Right renal pelvis (tissue), 4 donors: ENCODE results near the gene SLC66A2. TPM values are rescaled to one million over a fixed set of nuclear protein-coding genes. Genes with fewer than 3 reads are reported as not detected.
"Not testable (repeated sequence)": the region's sequence is repeated elsewhere in the genome, so short reads cannot be mapped to it uniquely, and the experiment has no call there.

ENCODE experiments used
- DNase-seq, 4 donors: peaks; one replicate each; pipeline ENCODE4 v3.0.0-alpha.2; 2013; ENCODE audit warnings: low read depth in 4 of 4, low spot score in 3 of 4, missing footprints in 1 of 4
- polyA plus RNA-seq, 4 donors: library from polyadenylated mRNA; unstranded; fragments of 120-200 nt; gene quantifications; one replicate each; pipeline ENCODE4 v1.2.1, GENCODE V29; 2013; ENCODE audit not compliant: insufficient read length in 4 of 4

Gene SLC66A2
- polyA plus RNA-seq, 4 donors: 21.1 to 36.1 (median 26.5) TPM

DNA sequence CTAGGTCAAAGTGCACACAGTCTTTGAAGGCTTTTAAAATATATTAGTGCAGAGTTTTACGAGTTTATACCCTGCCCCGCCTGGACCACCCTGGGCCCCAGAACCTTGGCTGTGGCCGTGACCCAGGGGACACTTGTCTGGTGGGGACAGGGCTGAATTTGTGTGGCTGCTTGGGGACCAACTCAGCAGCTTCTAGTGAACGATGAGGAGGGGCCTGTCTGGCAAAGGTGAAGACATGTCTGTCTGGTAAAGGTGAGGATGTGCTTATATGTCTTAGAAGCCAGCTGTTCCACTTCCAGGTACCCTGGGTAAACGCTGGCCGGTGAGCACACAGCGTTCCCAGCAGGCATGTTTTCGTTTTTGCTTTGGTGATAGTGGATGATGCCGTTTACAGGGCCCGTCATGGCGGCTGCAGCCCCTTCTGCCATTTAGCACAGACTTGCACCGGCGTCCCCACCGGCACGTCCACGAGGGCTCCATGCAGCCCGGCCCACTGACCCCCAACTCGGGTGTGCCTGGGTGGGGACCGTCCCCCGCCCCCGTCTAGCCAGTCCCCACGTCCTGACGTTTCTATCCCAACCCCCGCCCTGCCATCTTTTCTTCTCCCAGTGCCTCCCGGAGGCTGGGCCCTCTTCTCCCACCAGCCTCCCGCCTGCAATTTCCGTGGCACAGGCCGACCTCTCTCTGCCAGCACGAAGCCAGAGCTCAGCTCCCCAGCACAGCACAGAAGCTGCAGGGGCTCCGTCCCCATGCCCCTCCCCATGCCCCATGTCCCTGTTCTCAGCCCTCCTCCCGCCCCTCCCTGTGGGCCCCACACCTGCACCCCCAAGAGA lies 67.8 kb downstream of the SLC66A2 start:
- DNase-seq: no peak

GRCh38 chr18:79882522-79883241 lies 68.8 kb downstream of the SLC66A2 start:
- DNase-seq: no peak

DNA sequence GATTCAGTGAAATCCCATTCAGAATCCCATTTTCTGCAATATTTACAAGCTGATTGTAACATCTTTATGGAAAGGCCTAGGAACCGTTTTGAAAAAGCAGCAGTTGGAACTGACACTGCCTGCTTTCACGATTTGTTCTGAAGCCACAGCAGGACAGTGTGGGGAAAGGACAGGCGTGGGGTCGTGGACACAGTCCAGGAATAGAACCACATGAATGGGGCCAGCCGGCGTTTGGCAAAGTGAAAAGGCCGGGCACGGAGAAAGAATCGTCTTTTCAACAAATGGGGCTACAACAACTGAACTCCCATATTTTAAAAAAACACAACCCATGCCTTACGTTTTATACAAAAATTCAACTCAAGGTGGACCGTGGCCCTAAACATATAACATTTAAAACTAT lies 69.8 kb downstream of the SLC66A2 start:
- DNase-seq: no peak

DNA sequence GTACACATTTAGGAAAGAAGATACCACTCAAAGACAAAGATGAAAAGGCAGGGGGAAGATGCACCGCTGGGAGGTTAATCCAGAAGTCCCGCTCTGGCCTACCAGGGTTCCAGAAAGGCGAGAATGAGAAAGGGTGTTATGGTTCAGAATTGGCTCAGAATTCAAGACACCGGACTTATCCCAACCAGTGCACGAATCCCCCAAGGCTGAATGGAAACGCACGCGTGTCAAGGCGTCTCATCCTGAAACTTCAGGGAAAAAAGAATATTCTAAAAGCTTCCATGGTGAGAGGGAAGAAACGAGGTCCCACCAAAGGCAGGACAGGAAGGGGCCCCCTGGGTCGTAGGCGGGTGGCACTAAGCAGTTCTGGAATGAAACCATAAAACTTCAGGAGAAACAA lies 71.9 kb downstream of the SLC66A2 start:
- DNase-seq: no peak

DNA sequence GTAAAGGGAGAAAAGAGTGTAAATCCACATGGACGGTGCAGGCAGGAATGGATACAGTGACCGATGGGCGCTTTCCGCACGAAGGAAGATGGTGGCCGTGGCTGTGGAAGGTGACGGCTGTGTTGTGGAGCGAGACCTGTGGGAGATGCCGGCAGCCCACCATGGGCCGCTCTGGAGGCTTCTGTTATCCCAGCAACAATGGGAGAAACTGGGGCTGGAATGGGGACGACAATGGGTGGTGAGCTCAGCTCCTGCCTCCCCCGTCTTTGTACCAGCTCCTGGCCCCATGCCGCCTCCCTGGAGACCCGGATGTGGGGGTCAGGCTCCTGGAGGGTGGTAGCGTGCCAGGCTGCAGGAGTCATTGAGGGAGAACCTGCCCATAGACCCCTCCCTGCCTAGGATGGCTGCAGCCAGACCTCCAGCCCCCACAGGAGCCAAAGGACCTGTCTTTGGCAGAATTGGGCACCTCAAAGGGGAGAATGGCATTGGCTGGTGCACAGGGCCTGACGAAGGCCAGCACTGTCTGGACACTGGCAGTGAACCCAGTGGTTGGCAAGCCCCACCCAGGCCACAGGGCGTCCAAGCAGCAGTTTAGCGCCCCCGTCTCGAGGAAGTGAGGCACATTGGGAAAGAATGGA lies 72.6 kb downstream of the SLC66A2 start:
- no peak for DNase-seq

GRCh38 chr18:79878246-79878645 lies 73.2 kb downstream of the SLC66A2 start:
- not testable (repeated sequence) for DNase-seq

GRCh38 chr18:79877163-79878091 lies 74.0 kb downstream of the SLC66A2 start:
- no peak for DNase-seq

DNA sequence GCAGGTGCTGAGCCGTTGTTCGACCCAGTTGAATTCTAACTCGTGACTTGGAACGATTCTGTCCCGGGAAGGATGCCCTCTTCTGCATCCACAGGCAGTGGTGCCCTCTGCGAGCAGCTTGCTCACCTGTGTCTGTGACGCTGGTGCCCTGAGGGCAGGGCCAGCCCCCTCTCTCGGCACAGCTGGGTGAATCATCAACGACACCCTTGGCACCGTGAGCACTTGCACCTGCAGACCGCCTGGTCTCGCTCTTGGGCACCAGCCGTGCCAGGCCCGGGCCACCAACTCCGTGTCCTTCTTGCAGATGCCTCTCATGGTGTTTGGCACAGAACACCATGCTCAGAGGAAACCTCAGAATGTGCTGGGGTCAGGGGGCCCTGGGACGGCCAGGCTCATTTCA lies 75.0 kb downstream of the SLC66A2 start:
- no peak for DNase-seq

GRCh38 chr18:79875931-79876461 lies 75.5 kb downstream of the SLC66A2 start:
- DNase-seq: no peak

DNA sequence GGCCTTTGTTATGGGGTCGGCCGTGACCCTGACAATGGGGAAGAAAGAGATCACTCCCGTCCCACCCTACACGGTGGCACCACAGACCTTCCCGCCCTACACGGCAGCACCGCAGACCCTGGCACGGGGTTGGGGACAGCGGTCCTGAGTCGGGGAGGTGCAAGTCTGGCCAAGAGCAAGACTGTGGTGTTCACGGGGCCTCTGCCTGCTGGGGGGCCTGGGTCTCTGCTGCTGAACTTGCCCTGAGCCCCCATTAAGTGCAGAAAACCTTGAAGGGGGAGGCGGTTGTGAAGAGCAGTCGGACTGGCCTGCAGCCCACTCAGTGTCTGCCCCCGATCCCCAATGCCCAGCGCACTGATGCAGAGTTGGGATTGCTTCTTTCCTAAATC lies 75.9 kb downstream of the SLC66A2 start:
- no peak for DNase-seq

GRCh38 chr18:79874553-79875530 lies 76.6 kb downstream of the SLC66A2 start:
- DNase-seq: no peak

- no peak for DNase-seq
Observed at GRCh38 chr18:79873449-79874110, 77.9 kb downstream of the SLC66A2 start.

DNA sequence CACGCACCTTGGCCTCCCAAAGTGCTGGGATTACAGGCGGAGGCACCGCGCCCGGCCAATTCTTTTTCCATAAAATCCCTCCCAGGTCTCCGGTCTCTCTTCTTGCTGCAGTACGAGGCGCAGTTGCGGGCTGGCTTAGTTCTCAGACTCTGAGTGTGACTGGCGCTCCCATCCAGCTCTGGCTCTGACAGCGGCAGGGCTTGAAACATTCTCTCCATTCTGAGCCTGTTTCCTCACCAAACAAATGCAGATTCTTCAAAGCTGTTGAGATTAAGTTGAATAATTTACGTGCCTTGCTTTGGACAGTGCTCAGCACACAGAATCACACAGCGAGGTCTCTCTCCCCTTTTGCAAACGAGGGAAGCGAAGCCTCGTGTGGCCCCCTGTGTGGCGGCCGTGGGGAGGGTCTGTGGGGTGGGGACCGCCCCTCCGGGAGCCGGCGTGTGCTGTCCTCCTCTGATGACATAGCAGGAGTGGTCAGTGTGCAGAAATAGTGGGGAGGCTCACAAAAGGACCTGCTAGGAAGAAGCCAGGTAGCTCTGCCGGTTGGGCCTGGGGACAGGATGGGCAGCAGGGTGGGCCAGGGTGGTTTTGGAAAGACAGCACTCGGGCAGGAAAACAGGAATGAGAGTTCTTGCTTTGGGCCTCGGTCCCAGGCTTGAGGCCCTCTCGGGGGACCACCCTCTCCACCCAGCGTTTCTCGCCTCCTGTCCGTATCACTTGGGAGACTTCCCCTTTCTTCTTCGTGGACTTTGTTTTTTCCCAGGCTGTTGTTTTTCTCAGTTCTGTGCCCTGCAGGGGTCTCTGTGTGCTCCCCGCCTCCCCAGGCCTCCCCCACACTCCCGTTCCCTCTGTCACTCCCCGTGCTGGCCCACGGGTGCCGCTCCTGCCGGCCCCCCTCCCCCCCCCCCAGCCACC lies 78.7 kb downstream of the SLC66A2 start:
- no peak for DNase-seq

GRCh38 chr18:79871481-79872091 lies 79.9 kb downstream of the SLC66A2 start:
- no peak for DNase-seq

- no peak for DNase-seq
Observed at GRCh38 chr18:79871026-79871390, 80.4 kb downstream of the SLC66A2 start.

GRCh38 chr18:79870301-79871025 lies 81.0 kb downstream of the SLC66A2 start:
- no peak for DNase-seq
